NAMALWA (cell line): Measurements from ENCODE around the gene USF3.
"Not testable (repeated sequence)": the region's sequence is repeated elsewhere in the genome, so short reads cannot be mapped to it uniquely, and the experiment has no call there.

ENCODE experiments used
- DNase-seq: peaks from one replicate; pipeline ENCODE4 v3.0.0-alpha.2; 2015; ENCODE audit warnings: low spot score

USF3 gene

GRCh38 chr3:113649174-113649845 is 47.1 kb downstream of the USF3 start:
- no peak for DNase-seq

DNA sequence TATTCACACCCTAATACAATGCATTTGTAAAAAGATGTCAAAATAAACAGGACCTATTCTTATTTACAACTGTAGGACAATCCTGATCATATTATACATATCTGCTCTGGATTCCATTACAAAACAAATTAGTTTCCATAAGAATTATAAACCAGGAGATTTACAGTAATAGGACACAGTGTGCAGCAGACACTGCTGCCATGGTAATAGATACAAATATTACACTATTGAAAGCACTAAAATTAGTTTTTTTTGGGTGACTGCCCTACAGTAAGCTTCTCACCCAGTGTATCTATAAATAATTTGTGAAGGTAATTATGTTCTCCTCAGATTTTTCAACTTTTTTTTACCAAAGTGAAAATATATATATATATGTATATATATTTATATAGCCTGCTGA is 47.9 kb downstream of the USF3 start:
- DNase-seq: no peak

DNA sequence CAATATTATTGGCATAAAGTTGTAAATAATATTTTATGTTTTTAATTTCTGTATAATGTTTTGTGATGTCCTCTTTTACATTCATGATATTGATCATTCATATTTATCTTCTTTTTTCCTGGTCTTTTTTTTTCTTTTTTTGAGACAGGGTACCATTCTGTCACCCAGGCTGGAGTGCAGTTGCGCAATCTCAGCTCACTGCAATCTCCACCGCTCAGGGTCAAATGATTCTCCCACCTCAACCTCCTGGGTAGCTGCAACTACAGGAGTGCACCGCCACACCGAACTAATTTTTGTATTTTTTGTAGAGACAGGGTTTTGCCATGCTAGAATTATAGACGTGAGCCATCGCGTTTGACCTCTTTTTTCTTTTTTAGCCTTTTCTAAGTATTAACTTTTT is 52.9 kb downstream of the USF3 start:
- DNase-seq: no peak

- no peak for DNase-seq
Observed at GRCh38 chr3:113638910-113639309, 57.5 kb downstream of the USF3 start.

GRCh38 chr3:113637756-113638155 is 58.7 kb downstream of the USF3 start:
- no peak for DNase-seq

- not testable (repeated sequence) for DNase-seq
Observed at GRCh38 chr3:113636034-113636433, 60.4 kb downstream of the USF3 start.

GRCh38 chr3:113634782-113635474 is 61.5 kb downstream of the USF3 start:
- no peak for DNase-seq

GRCh38 chr3:113631573-113631972 is 64.9 kb downstream of the USF3 start:
- no peak for DNase-seq

- peak; percentile 19 for DNase-seq
Observed at GRCh38 chr3:113630956-113631542, 65.4 kb downstream of the USF3 start.

DNA sequence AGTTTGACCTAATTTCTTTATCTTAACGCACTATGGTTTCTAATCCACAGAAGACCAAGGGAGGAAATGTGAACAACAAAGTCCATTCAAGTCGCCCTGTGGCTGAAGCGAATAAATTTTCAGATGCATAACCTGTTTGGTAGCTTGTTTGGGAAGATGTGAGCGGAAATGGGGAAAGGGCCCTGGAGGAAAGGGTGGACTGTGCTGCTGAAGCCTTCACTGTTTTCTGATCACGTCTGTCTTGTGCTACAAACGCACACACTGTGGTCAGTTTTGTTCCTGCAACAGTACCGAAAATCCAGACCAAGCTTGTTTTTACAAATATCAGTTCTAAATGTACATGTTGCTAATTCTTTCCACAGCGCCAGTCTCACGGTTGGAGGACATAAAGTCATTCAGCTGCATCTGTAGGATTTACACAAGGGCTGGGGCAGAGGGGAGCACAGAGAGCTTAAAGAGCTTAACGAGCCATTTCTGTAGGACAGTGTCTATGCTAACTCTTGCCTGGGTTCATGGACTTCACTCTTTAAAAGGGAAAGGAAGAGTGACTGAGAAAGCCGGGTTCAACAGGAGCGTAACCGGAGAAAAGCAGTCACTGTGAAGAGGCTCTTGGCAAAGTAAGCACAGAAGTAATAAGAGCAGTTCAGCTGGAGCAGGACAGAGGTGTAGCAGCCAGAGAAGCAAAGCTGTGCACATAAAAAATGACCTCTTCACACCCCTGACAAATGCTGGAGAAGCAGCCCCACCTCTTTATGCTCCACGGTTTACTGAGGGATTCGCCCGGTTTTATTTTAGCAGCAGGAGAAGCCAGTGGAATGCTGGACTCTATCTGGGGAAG is 66.6 kb downstream of the USF3 start:
- DNase-seq: no peak

- DNase-seq: no peak
Observed at GRCh38 chr3:113628788-113629187, 67.7 kb downstream of the USF3 start.

- DNase-seq: no peak
Observed at GRCh38 chr3:113628316-113628715, 68.1 kb downstream of the USF3 start.

GRCh38 chr3:113626503-113627371 is 69.7 kb downstream of the USF3 start:
- DNase-seq: peak; percentile 71

DNA sequence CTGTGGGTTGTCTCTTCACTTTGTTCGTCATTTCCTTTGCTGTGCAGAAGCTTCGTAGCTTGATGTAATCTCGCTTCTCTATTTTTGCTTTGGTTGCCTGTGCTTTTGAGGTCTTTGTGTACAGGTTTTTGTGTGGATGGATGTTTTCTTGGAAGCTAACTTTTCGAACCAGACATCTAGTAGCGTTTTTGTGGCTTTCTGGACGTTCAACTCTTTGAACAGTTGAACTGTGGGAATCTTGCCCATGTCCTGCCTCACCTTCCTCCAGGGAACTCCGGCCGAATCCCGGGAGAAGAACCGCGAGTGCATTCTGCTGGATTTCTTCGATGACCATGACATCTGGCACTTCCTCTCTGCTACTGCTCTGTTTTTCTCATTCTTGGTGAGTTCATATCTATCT is 70.6 kb downstream of the USF3 start:
- DNase-seq: no peak

DNA sequence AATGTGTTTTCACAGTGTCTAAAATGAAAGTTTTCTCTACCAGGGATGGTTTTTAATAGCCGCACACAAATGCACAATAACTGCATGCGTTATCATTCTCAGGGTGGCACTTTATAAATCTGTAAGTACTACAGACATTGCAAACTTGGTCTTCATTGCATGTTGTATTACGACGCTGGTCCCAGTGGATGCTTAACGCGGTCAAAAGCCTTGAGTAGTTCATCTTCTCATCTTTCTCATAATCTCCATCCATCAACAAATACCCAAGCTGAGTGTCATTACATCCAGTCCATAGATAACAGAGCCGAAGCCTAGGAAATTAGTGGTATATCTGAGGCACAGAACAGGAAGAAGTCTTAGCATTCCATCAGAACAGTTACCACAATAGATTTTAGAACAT is 72.6 kb downstream of the USF3 start:
- no peak for DNase-seq

GRCh38 chr3:113623324-113623723 is 73.1 kb downstream of the USF3 start:
- DNase-seq: no peak

- no peak for DNase-seq
Observed at GRCh38 chr3:113620091-113620490, 76.4 kb downstream of the USF3 start.

DNA sequence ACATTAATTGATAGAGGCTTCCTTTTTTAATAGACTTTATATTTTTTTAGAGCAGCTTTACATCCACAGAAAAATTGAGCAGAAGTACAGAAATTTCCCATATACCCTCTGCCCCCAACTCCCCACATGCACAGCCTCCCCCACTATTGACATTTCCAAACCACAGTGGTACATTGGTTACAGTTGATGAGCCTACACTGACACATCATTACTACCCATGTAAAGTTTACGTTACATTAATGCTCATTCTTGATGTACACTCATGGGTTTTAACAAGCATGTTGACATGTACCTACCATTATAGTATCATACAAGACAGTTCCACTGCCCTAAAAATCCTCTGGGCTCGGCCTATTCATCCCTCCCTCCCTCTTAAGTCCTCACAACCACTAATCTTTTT is 78.7 kb downstream of the USF3 start:
- no peak for DNase-seq

- no peak for DNase-seq
Observed at GRCh38 chr3:113615976-113616375, 80.5 kb downstream of the USF3 start.

GRCh38 chr3:113614402-113614801 is 82.0 kb downstream of the USF3 start:
- no peak for DNase-seq

DNA sequence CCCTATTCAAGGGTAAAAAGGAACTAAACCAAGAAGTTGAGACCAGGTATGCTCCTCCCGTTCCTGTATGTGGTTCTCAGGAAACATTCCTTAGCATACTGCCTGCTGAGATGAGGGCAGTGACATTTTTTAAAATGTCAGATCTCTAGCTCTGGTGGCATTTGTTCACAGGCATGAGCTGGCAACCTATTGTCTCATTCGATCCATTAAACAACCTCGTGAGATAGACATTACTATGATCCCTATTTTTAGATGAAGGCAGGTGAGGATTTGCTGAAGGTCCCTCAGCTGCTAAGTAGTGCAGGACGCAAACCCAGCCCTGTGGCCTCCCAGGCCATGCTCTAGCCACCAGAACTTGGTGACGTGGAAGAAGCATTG is 89.2 kb downstream of the USF3 start:
- no peak for DNase-seq
